Kidney capillary endothelial cell (primary cell): Measurements from ENCODE around the gene ELOVL2.

Source experiments
- DNase-seq: peaks from one replicate; pipeline ENCODE4 v3.0.0-alpha.2; 2018; ENCODE audit warnings: low spot score

ELOVL2 gene

DNA sequence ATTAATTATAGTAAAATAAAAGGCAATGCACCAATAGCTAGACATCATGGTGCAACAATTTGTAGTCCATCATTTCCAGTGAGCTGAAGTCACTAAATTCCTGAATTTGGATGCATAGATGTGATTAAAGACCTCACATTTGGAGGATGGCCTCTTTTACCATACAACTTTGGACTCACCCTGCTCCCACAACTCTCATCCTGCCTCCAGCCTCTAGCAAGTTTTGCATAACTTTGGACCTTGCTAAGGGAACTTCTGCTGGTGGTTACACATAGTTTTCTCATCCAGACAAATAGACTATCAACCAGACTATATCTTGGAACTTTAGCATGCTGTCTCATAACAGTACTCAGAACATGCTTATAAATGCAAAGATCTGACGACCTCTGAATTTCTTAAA is 12.8 kb upstream of the ELOVL2 start:
- DNase-seq = no peak

DNA sequence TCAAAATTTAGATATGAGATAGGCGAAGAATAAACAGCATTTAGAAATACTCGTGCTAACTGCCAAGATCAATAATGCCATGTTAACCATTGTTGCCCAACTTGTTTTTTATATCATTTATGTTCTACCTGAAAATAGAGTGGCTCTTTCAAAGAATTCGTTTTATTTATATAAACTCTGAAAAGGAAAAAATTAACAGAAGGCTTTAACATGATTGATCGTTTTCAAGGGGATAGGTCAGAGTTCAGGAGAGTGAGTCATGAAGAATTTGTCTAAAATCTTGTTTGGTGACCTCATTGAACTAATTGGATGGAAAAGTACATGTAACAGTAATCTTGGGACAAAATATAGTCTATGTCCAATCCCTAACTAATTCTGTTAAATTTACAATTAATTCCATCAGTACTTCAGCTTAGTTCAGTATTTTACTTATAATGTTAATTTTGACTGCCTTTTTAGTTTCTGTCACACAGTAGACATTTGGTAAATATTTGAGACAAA is 11.1 kb upstream of the ELOVL2 start:
- DNase-seq = no peak

- DNase-seq = no peak
Measured at GRCh38 chr6:11054722-11055121, 10.6 kb upstream of the ELOVL2 start.

GRCh38 chr6:11053307-11053706 is 9.2 kb upstream of the ELOVL2 start:
- DNase-seq = no peak

DNA sequence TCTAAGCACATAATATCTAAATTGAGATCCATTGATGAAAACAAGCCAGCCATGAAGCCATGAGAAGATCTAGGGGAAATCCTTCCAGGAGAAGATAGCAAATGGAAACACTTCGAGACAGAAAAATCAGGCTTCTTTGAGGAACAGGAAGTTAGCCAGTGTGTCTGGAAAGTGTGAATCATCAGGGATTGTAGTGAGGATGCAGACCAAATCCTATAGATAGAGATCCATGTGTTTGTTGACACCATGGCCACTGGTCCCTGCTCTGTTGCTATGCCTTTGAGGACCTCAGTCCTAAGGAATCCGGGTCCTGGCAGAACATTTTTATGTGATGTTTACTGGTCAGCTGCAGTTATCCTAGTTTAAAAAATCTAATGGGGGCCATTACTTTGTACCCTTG is 6.6 kb upstream of the ELOVL2 start:
- DNase-seq = peak; percentile 43

- DNase-seq = no peak
Measured at GRCh38 chr6:11044712-11045167, 635 bp upstream of the ELOVL2 start.

GRCh38 chr6:11043378-11043960 is 636 bp downstream of the ELOVL2 start:
- no peak for DNase-seq

DNA sequence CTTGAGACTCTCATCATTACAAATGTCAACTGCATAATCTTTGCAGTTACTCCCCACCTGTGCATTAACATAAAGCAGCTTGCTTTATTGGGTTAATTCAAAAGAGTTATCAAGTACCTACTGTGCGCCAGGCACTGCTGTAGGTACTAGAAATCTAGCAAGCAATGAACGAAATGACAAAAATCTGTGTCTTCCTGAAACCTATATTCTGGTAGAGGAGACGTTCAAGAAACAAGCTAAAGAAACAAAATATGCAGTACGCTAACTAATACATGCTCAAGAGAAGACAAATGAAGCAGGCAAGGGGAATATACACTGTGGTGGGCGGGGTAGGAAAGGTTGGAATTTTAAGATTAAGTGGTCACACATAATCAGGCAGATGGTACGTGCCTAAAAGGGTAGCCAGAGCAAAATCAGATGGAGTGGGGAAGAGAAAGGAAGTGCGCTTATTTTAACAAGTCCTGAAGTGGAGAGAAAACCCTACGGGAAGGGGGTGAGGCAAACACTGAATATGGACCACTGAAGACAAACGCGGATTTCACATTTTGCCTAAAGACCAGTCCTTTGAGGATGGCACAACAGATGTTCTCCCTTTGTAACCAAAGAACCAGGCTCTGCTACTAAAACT is 1.2 kb downstream of the ELOVL2 start:
- no peak for DNase-seq

- no peak for DNase-seq
Measured at GRCh38 chr6:11042025-11042749, 1.9 kb downstream of the ELOVL2 start.

DNA sequence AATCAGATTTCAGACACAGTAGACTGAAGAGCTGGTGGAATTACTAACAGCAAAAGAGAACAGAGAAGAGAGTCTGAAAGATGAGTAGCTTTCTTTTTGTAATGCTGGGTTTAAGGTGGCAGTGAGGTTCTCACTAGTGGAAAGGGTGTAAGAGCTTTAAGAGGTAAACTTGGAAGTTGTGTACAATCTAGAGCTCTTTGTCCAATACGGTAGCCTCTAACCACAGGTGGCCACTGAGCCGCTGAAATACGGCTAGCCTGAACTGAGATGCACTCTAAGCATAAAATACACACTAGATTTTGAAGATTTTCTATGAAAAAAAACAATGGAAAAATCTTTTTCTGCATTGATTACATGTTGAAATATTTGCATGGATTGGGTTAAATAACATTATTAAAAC is 4.0 kb downstream of the ELOVL2 start:
- DNase-seq = no peak

GRCh38 chr6:11039040-11039439 is 5.1 kb downstream of the ELOVL2 start:
- DNase-seq = no peak

DNA sequence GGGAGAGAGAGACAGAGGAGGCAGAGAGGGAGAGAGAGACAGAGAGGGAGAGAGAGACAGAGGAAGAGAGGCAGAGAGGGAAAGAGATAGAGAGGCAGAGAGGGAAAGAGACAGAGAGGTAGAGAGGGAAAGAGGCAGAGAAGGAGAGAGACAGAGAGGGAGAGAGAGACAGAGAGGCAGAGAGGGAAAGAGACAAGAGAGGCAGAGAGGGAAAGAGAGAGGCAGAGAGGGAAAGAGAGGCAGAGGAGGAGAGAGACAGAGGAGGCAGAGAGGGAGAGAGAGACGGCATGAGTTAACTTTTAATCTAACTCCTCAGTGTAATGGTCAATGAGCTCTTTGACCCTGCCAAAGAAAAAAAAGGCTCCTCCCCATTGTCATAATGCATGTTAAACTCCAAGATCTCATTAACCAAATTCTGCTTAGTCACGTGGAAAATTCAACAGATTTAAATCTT is 7.1 kb downstream of the ELOVL2 start:
- DNase-seq = no peak

DNA sequence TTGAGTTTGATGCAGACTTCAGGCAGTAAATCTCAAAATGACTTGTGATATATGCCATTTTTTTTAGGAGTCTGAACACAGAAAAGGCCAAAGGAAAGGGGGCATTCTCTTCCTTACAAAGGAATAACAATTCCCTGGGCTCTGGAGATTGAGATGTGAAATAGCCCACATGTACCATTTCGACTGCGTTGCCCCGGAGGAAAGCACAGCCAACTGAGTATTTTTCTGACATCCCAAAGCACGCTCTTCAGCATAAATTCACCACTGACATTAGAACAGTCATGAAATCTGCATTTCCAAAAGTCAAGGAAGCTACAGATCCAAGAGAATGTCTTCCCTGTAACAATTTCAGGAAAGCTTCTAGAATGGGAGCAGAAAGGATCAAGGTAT is 7.8 kb downstream of the ELOVL2 start:
- no peak for DNase-seq

DNA sequence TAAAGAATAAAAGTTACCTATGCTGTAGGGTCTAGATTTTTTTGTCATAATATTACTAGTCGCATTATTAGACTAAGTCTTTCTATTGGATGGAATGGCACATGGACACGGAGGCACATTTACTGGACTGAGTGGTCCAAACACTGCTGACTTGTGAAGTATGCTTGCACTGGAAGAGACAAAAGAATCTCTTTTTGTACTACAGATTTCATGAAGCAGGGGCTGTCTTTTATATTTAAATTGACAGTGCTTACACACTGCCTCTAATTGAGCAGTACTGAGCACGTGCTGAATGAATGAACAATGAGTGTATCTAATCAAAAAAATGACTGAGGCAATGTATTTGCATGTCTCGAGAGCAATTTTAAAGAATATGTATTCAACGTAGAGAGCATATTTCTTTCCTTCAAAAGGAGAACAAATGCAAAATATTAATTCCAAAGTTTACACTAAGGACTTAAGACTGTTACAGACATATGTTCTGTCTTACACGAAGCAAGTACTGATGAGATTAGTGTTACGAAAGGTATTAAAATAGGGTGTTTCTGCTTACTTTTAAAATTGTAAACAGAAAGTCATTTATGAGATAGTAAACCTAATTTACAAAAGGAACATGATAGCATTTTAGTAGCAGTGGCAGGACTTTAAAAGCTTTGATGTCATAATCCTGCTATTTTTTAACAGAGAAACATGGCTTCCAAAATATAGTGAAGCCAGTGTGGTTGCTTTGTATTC is 8.3 kb downstream of the ELOVL2 start:
- DNase-seq = no peak

DNA sequence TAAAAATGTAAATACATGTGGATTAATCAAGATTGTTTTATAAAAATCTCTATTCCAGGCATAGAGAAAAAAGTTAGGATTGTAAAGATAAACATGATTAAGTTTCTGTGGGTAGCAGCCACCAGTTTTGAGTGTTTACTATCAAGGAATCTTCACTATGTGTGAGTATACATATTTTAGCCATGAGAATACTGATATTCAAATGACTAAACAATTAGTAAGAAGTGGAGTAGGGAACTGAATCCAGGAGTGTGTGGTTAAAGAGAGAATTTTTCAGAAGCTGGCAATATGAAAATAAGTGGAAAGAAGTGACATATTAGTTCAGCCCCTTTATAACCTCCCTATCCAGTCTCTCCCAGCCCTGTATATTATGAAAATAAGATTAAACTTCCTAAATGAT is 10.3 kb downstream of the ELOVL2 start:
- DNase-seq = no peak

DNA sequence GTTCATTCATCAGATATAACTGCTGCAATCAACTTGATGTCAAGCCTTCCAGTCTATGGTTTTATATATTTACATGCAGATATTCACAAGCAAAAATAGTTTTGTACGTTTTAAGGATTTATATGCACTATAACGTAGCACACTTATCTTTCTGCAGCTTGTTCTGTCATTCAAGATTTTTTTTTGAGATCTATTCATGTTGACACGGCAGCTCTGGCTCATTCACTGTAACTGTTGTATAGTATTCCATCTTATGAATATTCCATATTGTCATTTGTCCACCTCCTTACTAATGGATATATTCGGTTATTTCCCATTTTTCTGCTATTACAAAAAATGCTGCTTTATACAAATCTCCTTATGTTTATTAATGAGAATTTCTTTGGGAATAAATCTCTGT is 13.2 kb downstream of the ELOVL2 start:
- no peak for DNase-seq

DNA sequence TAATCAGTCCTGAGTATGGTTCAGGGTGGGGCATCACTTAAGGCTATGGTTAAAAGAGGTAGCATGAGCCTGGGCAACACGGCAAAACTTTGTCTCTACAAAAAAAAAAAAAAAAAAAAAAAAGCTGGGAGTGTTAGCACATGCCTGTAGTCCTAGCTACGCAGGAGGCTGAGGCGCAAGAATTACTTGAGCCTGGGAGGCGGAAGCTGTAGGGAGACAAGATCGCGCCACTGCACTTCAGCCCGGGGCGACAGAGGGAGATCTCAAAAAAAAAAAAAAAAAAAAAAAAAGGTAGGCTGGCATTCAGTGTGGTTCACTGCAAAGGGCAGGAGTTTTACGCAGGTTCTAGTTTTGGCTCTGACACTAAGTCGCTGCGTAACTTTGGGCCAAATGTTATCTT is 15.1 kb downstream of the ELOVL2 start:
- no peak for DNase-seq

- DNase-seq = no peak
Measured at GRCh38 chr6:11027565-11028110, 16.5 kb downstream of the ELOVL2 start.

DNA sequence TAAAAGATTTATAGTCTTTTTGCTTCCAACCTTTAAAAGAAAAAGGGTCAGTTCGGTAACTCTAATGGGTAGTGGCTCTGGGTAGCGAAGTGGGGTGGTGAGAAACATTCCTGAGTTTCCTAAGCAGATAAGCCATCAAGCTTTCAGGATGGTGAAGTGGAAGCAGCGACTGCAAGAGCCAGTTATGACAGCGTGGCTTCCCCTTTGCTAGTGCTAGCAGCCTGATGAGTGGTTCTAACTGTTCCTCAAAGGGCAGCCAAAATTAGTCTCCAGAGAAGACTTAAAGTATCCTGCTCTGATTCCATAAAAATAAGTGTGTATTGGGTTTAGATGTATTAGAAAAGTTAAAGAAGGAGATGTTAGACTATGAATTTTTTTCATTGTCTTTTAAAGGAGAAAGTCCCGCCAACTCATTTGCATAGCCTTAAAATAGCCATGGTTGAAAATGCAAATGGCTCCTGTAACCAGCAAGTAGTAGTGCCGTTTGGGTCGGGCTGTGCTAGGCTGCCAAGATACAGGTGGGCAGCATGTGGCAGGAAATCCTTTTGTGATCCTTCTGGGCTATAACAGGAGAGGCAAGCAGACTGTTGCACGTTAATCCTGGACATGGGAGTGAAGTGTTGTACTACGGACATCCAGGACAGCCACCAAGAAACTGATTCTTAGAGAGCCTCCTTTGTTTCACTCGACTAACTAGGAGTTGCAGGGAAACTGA is 18.0 kb downstream of the ELOVL2 start:
- no peak for DNase-seq

DNA sequence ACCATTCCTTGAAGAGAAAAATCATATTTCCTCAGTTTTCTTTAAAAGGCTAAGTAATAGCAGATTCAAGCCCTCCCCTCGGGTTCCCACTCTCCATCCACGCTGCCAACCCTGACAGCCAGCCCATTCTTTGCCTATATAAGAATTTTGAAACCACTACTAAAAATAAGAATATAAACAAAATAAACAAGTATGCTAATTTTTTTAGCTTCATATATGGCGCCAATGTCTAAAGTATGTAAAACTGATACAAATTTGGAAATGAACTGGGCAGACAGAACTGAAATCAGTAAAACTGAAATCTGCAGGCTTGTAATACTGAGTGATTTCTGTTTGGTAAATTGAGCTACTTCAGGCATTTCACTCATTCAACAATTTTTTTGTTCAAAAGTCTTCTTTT is 19.0 kb downstream of the ELOVL2 start:
- DNase-seq = no peak

- no peak for DNase-seq
Measured at GRCh38 chr6:11023032-11023431, 21.1 kb downstream of the ELOVL2 start.

DNA sequence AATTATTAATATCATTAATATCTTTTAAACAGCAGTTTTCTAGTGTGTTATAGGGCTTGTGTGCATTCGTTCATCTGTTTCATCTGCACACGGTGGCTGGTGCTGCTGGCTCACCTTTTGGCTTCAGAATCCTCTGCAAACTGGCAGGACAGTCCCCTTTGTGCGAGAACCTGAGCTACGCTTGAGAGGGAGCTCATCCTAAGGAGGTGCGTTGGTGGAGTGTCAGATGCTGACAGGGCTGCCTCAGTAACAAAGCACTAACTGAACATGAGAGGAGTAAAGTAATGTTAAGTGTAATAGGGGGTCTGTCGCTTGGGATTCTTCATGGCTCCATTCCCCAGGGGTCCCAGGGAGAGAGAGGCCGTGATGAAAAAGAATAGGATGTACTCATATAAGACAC is 22.4 kb downstream of the ELOVL2 start:
- DNase-seq = no peak
